NCI-H774 (cell line): ENCODE data around the gene ORMDL3.
"Not testable (repeated sequence)": the region's sequence is repeated elsewhere in the genome, so short reads cannot be mapped to it uniquely, and the experiment has no call there.

ENCODE experiments used
- DNase-seq: peaks from one replicate; lab custom pipeline; 2025; lab: John Stamatoyannopoulos, UW

The ORMDL3 gene

GRCh38 chr17:39923836-39924690 is 3.3 kb downstream of the ORMDL3 start:
- DNase-seq = no peak

- no peak for DNase-seq
Observed at GRCh38 chr17:39923230-39923629, 4.2 kb downstream of the ORMDL3 start.

- DNase-seq = no peak
Observed at GRCh38 chr17:39922006-39922405, 5.4 kb downstream of the ORMDL3 start.

- no peak for DNase-seq
Observed at GRCh38 chr17:39921323-39921722, 6.1 kb downstream of the ORMDL3 start.

GRCh38 chr17:39920218-39921210 is 6.9 kb downstream of the ORMDL3 start:
- DNase-seq = no peak

- no peak for DNase-seq
Observed at GRCh38 chr17:39919087-39919683, 8.2 kb downstream of the ORMDL3 start.

GRCh38 chr17:39916918-39917317 is 10.5 kb downstream of the ORMDL3 start:
- DNase-seq = no peak

- no peak for DNase-seq
Observed at GRCh38 chr17:39915559-39915958, 11.8 kb downstream of the ORMDL3 start.

- DNase-seq = no peak
Observed at GRCh38 chr17:39913989-39914388, 13.4 kb downstream of the ORMDL3 start.

GRCh38 chr17:39908789-39909352 is 18.5 kb downstream of the ORMDL3 start:
- no peak for DNase-seq

GRCh38 chr17:39904990-39905288 is 22.5 kb downstream of the ORMDL3 start:
- DNase-seq = no peak

GRCh38 chr17:39903158-39903884 is 24.1 kb downstream of the ORMDL3 start:
- no peak for DNase-seq

GRCh38 chr17:39902027-39902426 is 25.4 kb downstream of the ORMDL3 start:
- DNase-seq = not testable (repeated sequence)

GRCh38 chr17:39899215-39899614 is 28.2 kb downstream of the ORMDL3 start:
- DNase-seq = no peak

GRCh38 chr17:39898088-39898487 is 29.3 kb downstream of the ORMDL3 start:
- no peak for DNase-seq

GRCh38 chr17:39894681-39895376 is 32.6 kb downstream of the ORMDL3 start:
- DNase-seq = no peak

GRCh38 chr17:39889200-39889599 is 38.2 kb downstream of the ORMDL3 start:
- DNase-seq = no peak

- DNase-seq = no peak
Observed at GRCh38 chr17:39887078-39887477, 40.3 kb downstream of the ORMDL3 start.

- not testable (repeated sequence) for DNase-seq
Observed at GRCh38 chr17:39886102-39886501, 41.3 kb downstream of the ORMDL3 start.

GRCh38 chr17:39872751-39873150 is 54.6 kb downstream of the ORMDL3 start:
- DNase-seq = no peak

GRCh38 chr17:39871801-39872200 is 55.6 kb downstream of the ORMDL3 start:
- no peak for DNase-seq
